ENCODE data around the gene ATP13A2. TPM values are rescaled to one million over a fixed set of nuclear protein-coding genes. Genes with fewer than 3 reads are reported as not detected.

ATP13A2 gene
- total RNA-seq, 8 experiments from 2014 or later: 32.2 to 80.0 (median 55.8) TPM

GRCh38 chr1:16981269-16981849, 30.4 kb downstream of the ATP13A2 start:
- Histone ChIP-seq H3K4me1 (replicated peaks in 1 of 2) (peaks cover 14 to 23% of the 10 kb centered on the region in 2 donors), H3K27ac (no peak overlapping the region), H3K4me3 (no peak overlapping the region)
- no peak for ATAC-seq (replicated peaks in 6 of 8)
- in situ Hi-C loops (cut with MboI; ENCODE audit: low pct_unique_long_range_greater_than_20kb in 2 of 9, low sequenced_read_pairs in 9 of 9, unreplicated experiment in 9 of 9): no loop called here
- 17 to 100% (median 90%) methylated on average over 1 to 9 of the region's 10 CpGs; no CpG with 5 or more reads in 1 of the 10 experiments for WGBS, 10 experiments

- in situ Hi-C loops (cut with MboI; ENCODE audit: low pct_unique_long_range_greater_than_20kb in 2 of 9, low sequenced_read_pairs in 9 of 9, unreplicated experiment in 9 of 9): no loop called here
- peak; percentile 13 to 59 (median 48) for ATAC-seq (replicated peaks in 6 of 8)
- Histone ChIP-seq H3K4me1 (replicated peaks in 1 of 2) (peaks cover 14 to 23% of the 10 kb centered on the region in 2 donors), H3K4me3 (peak within 1 kb of the TSS; percentile 28 to 47 (median 39)), H3K27ac (no peak within 1 kb of the TSS)
- 20 to 92% (median 65%) methylated on average over 1 to 5 of the region's 53 CpGs; no CpG with 5 or more reads in 4 of the 10 experiments for WGBS, 10 experiments
These were observed 31.1 kb downstream of the ATP13A2 start, which contains the start of gene MFAP2 for GRCh38 chr1:16980473-16981268. MFAP2 (minus strand) TSS chr1:16980620; CDS start chr1:16978273, 2,347 bp downstream.

GRCh38 chr1:16979475-16980327, 32.0 kb downstream of the ATP13A2 start:
- in situ Hi-C loops (cut with MboI; ENCODE audit: low pct_unique_long_range_greater_than_20kb in 2 of 9, low sequenced_read_pairs in 9 of 9, unreplicated experiment in 9 of 9): no loop called here
- 13 to 80% (median 43%) methylated on average over 1 to 11 of the region's 44 CpGs; no CpG with 5 or more reads in 4 of the 10 experiments for WGBS, 10 experiments
- Histone ChIP-seq H3K4me1 (replicated peaks in 1 of 2) (peaks cover 14 to 23% of the 10 kb centered on the region in 2 donors), H3K27ac (no peak overlapping the region), H3K4me3 (peak overlapping the region; percentile 28 to 47 (median 39))
- peak in 7 of 8 experiments; percentile 6 to 70 (median 48) for ATAC-seq (replicated peaks in 6 of 8)

GRCh38 chr1:16978567-16979474, 32.9 kb downstream of the ATP13A2 start:
- WGBS, 10 experiments: 0 to 55% (median 45%) methylated on average over 1 to 17 of the region's 20 CpGs; no CpG with 5 or more reads in 3 of the 10 experiments
- in situ Hi-C loops (cut with MboI; ENCODE audit: low pct_unique_long_range_greater_than_20kb in 2 of 9, low sequenced_read_pairs in 9 of 9, unreplicated experiment in 9 of 9): no loop called here
- ATAC-seq (replicated peaks in 6 of 8): peak; percentile 39 to 75 (median 59)
- Histone ChIP-seq H3K4me1 (replicated peaks in 1 of 2) (peaks cover 14 to 23% of the 10 kb centered on the region in 2 donors), H3K4me3 (peak overlapping the region in 1 of 5 donors; percentile 39), H3K27ac (peak overlapping the region in 1 of 2 donors; percentile 32)

GRCh38 chr1:16978139-16978538, 33.6 kb downstream of the ATP13A2 start:
- Histone ChIP-seq H3K4me3 (no peak overlapping the region), H3K4me1 (replicated peaks in 1 of 2) (peaks cover 14 to 23% of the 10 kb centered on the region in 2 donors), H3K27ac (no peak overlapping the region)
- WGBS, 10 experiments: 78 to 79% (median 78%) methylated on average over 2 to 4 of the region's 4 CpGs; no CpG with 5 or more reads in 7 of the 10 experiments
- in situ Hi-C loops (cut with MboI; ENCODE audit: low pct_unique_long_range_greater_than_20kb in 2 of 9, low sequenced_read_pairs in 9 of 9, unreplicated experiment in 9 of 9): no loop called here
- ATAC-seq (replicated peaks in 6 of 8): peak in 1 of 8 experiments; percentile 2

- ATAC-seq (replicated peaks in 6 of 8): no peak
- Histone ChIP-seq H3K27ac (no peak overlapping the region), H3K4me1 (replicated peaks in 1 of 2) (peaks cover 16 to 29% of the 10 kb centered on the region in 2 donors), H3K4me3 (no peak overlapping the region)
- 90 to 100% (median 91%) methylated on average over 1 to 5 of the region's 5 CpGs; no CpG with 5 or more reads in 6 of the 10 experiments for WGBS, 10 experiments
- in situ Hi-C loops (cut with MboI; ENCODE audit: low pct_unique_long_range_greater_than_20kb in 2 of 9, low sequenced_read_pairs in 9 of 9, unreplicated experiment in 9 of 9): no loop called here
These were observed 34.4 kb downstream of the ATP13A2 start for GRCh38 chr1:16977377-16977776.

- ATAC-seq (replicated peaks in 6 of 8): no peak
- in situ Hi-C loops (cut with MboI; ENCODE audit: low pct_unique_long_range_greater_than_20kb in 2 of 9, low sequenced_read_pairs in 9 of 9, unreplicated experiment in 9 of 9): no loop called here
- Histone ChIP-seq H3K4me1 (replicated peaks in 1 of 2) (peaks cover 20 to 33% of the 10 kb centered on the region in 2 donors), H3K4me3 (no peak overlapping the region), H3K27ac (no peak overlapping the region)
- whole genome bisulfite sequencing, 10 experiments: 74 to 93% (median 80%) methylated on average over 3 to 9 of the region's 16 CpGs; no CpG with 5 or more reads in 7 of the 10 experiments
These were observed 34.8 kb downstream of the ATP13A2 start for GRCh38 chr1:16976966-16977365.

- H3K27ac ChIP-seq: no peak overlapping the region
- in situ Hi-C loops (cut with MboI; ENCODE audit: low pct_unique_long_range_greater_than_20kb in 2 of 9, low sequenced_read_pairs in 9 of 9, unreplicated experiment in 9 of 9): no loop called here
- no peak overlapping the region for H3K4me3 ChIP-seq
- ATAC-seq (replicated peaks in 6 of 8): no peak
- WGBS, 10 experiments: 60 to 100% (median 79%) methylated on average over 1 to 7 of the region's 14 CpGs; no CpG with 5 or more reads in 4 of the 10 experiments
- H3K4me1 ChIP-seq (replicated peaks in 1 of 2): peaks cover 28 to 41% of the 10 kb centered on the region in 2 donors
These were observed 35.9 kb downstream of the ATP13A2 start for GRCh38 chr1:16975838-16976237.

- Histone ChIP-seq H3K27ac (no peak overlapping the region), H3K4me1 (replicated peaks in 1 of 2) (peaks cover 28 to 36% of the 10 kb centered on the region in 2 donors), H3K4me3 (no peak overlapping the region)
- in situ Hi-C loops (cut with MboI; ENCODE audit: low pct_unique_long_range_greater_than_20kb in 2 of 9, low sequenced_read_pairs in 9 of 9, unreplicated experiment in 9 of 9): no loop called here
- WGBS, 10 experiments: 53 to 100% (median 100%) methylated on average over 1 to 5 of the region's 14 CpGs; no CpG with 5 or more reads in 5 of the 10 experiments
- ATAC-seq (replicated peaks in 6 of 8): no peak
These were observed 36.5 kb downstream of the ATP13A2 start for GRCh38 chr1:16975211-16975610.

- in situ Hi-C loops (cut with MboI; ENCODE audit: low pct_unique_long_range_greater_than_20kb in 2 of 9, low sequenced_read_pairs in 9 of 9, unreplicated experiment in 9 of 9): no loop called here
- H3K27ac ChIP-seq: peak overlapping the region in 1 of 2 donors; percentile 38
- ATAC-seq (replicated peaks in 6 of 8): no peak
- H3K4me3 ChIP-seq: no peak overlapping the region
- peaks cover 14 to 19% of the 10 kb centered on the region in 2 donors for H3K4me1 ChIP-seq (replicated peaks in 1 of 2)
- WGBS, 10 experiments: 47 to 100% (median 96%) methylated on average over 1 to 6 of the region's 9 CpGs; no CpG with 5 or more reads in 4 of the 10 experiments
These were observed 38.5 kb downstream of the ATP13A2 start for GRCh38 chr1:16973215-16973614.

GRCh38 chr1:16972189-16972895, 39.4 kb downstream of the ATP13A2 start:
- no peak overlapping the region for H3K4me3 ChIP-seq
- H3K27ac ChIP-seq: peak overlapping the region in 1 of 2 donors; percentile 38
- WGBS, 10 experiments: 40 to 100% (median 61%) methylated on average over 1 to 5 of the region's 11 CpGs; no CpG with 5 or more reads in 4 of the 10 experiments
- in situ Hi-C loops (cut with MboI; ENCODE audit: low pct_unique_long_range_greater_than_20kb in 2 of 9, low sequenced_read_pairs in 9 of 9, unreplicated experiment in 9 of 9): no loop called here
- H3K4me1 ChIP-seq (replicated peaks in 1 of 2): peaks cover 14 to 18% of the 10 kb centered on the region in 2 donors
- peak in 4 of 8 experiments; percentile 4 to 11 (median 8) for ATAC-seq (replicated peaks in 6 of 8)

Measured in motor neuron (in vitro differentiated cells).